RWPE1 (cell line): ENCODE data around the gene PRRX2.
"Not testable (repeated sequence)": the region's sequence is repeated elsewhere in the genome, so short reads cannot be mapped to it uniquely, and the experiment has no call there.

Source experiments
- CTCF ChIA-PET: fragments of 350-600 bp; sonication (Branson Sonifier 250); formaldehyde crosslinking; extraction: SDS; loops from one replicate; lab custom pipeline; 2021; lab: Yijun Ruan, JAX
- POLR2A ChIA-PET: fragments of 400-600 bp; formaldehyde crosslinking; extraction: SDS; loops from one replicate; lab custom pipeline; 2020; ENCODE audit warnings: antibody characterized with exemption; ENCODE audit not compliant: low non-redundant PET; lab: Yijun Ruan, JAX
- DNase-seq: peaks from one replicate; pipeline ENCODE4 v3.0.0; 2012; ENCODE audit warnings: low spot score
- H3K27ac ChIP-seq: fragments of 450-650 bp; 2 replicates; pipeline ENCODE4 v1.5.1; 2017
- CTCF ChIP-seq: fragments of 450-650 bp; conservative IDR thresholded peaks from 2 replicates; pipeline ENCODE4 v1.5.1; 2017; ENCODE audit warnings: low read depth, mild to moderate bottlenecking

Gene PRRX2

GRCh38 chr9:129633848-129634247 is 31.6 kb upstream of the PRRX2 start:
- no peak for TF ChIP-seq CTCF
- no peak for DNase-seq
- ChIA-PET POLR2A (interaction anchor here (0.5 kb wide), 1 partner anchor 589 kb away, joined by 4 read pairs; no protein-coding TSS in a partner anchor), CTCF (no interaction called here)
- H3K27ac ChIP-seq: peak overlapping the region; percentile 82

- H3K27ac ChIP-seq: peak overlapping the region; percentile 82
- DNase-seq: no peak
- ChIA-PET POLR2A (no interaction called here), CTCF (interaction anchor here (0.7 to 0.8 kb wide), 2 partner anchors 8 to 279 kb away, joined by 3 read pairs; no protein-coding TSS in a partner anchor)
- no peak for TF ChIP-seq CTCF
These were observed 30.1 kb upstream of the PRRX2 start for GRCh38 chr9:129635099-129636065.

- peak overlapping the region; percentile 82 for H3K27ac ChIP-seq
- DNase-seq, POLR2A ChIA-PET, CTCF ChIA-PET: not testable (repeated sequence)
These were observed 29.1 kb upstream of the PRRX2 start for GRCh38 chr9:129636343-129636742.

- ChIA-PET CTCF (interaction anchor here (0.5 to 5.2 kb wide), 3 partner anchors 9 to 476 kb away, joined by 3 to 33 read pairs (median 5); partner anchors contain the start of gene NTMT1), POLR2A (interaction anchor here (0.6 kb wide), 1 partner anchor 446 kb away, joined by 3 read pairs; no protein-coding TSS in a partner anchor)
- DNase-seq: no peak
- TF ChIP-seq CTCF: no peak
- peak overlapping the region; percentile 82 for H3K27ac ChIP-seq
These were observed 28.3 kb upstream of the PRRX2 start for GRCh38 chr9:129637102-129637501.

GRCh38 chr9:129637673-129638439 is 27.6 kb upstream of the PRRX2 start:
- ChIA-PET CTCF (interaction anchor here (0.7 to 5.2 kb wide), 4 partner anchors 13 to 477 kb away, joined by 3 to 33 read pairs (median 4); partner anchors contain the start of gene NTMT1), POLR2A (no interaction called here)
- H3K27ac ChIP-seq: peak overlapping the region; percentile 82
- TF ChIP-seq CTCF: no peak
- DNase-seq: no peak

- ChIA-PET POLR2A (interaction anchor here (0.6 kb wide), 1 partner anchor 297 kb away, joined by 3 read pairs; no protein-coding TSS in a partner anchor), CTCF (interaction anchor here (0.5 to 5.2 kb wide), 9 partner anchors 8 to 595 kb away, joined by 3 to 33 read pairs (median 4); partner anchors contain the start of gene NTMT1)
- DNase-seq: no peak
- no peak for TF ChIP-seq CTCF
- peak overlapping the region; percentile 82 for H3K27ac ChIP-seq
These were observed 26.3 kb upstream of the PRRX2 start for GRCh38 chr9:129639034-129639630.
